ENCODE measurements around the gene SHISAL2B. TPM values are rescaled to one million over a fixed set of nuclear protein-coding genes. Genes with fewer than 3 reads are reported as not detected.

SHISAL2B gene
- total and polyA plus RNA-seq, 2 donors (not counting 1 experiment from before 2014, with no cell fraction given) = not detected

DNA sequence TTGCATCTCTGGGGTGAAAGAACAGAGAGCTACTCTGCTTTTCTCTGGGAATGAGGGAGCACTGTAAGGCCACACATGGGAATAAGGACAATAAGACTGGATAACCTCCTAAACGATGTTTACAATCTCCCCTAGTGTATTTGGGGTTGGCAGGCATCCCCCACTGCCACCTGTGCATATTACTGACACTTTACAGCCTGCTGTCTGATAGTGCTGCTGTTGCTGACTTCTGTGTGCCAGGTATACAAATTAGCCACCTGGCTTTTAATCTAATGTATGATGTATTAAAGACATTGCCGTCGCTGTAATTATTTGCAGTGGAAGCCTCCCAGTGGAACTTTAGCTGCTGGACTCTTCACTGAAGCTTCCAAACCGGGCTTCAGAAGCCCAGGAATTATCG lies 4.4 kb upstream of the SHISAL2B start:
- Histone ChIP-seq H3K79me2 (ENCODE audit: control insufficient read depth, insufficient read depth, low read length) (no peaks in the 10 kb centered on the region), H3K36me3 (replicated peaks in 1 of 2; ENCODE audit: control extremely low read depth in 1 of 2, control insufficient read depth in 1 of 2, extremely low read depth in 1 of 2, insufficient read depth in 2 of 2, low read length in 1 of 2) (no peaks in the 10 kb centered on the region), H3K9ac (ENCODE audit: low read length) (no peak overlapping the region), H3K4me3 (ENCODE audit: control extremely low read depth in 1 of 5, extremely low read depth in 1 of 5, insufficient read depth in 1 of 5, low read depth in 2 of 5, low read length in 4 of 5) (no peak overlapping the region), H3K4me1 (ENCODE audit: control insufficient read depth in 2 of 2, insufficient read depth in 2 of 2, low read length in 2 of 2) (peaks cover 6 to 8% of the 10 kb centered on the region in 2 donors), H4K20me1 (ENCODE audit: control insufficient read depth, insufficient read depth, low read length, poor library complexity, severe bottlenecking) (no peaks in the 10 kb centered on the region), H2AFZ (ENCODE audit: insufficient read depth, low read depth, low read length, poor library complexity, severe bottlenecking) (no peak overlapping the region), H3K27ac (ENCODE audit: low read length in 2 of 2) (no peak overlapping the region), H3K27me3 (replicated peaks in 1 of 4; ENCODE audit: control extremely low read depth in 1 of 4, control insufficient read depth in 3 of 4, insufficient read depth in 4 of 4, low read length in 3 of 4) (peaks cover 0 to 20% (median 7%) of the 10 kb centered on the region in 4 experiments), H3K9me3 (ENCODE audit: control extremely low read depth in 1 of 3, control insufficient read depth in 2 of 3, insufficient read depth in 1 of 3, low read length in 2 of 3) (no peaks in the 10 kb centered on the region), H3K4me2 (replicated peaks; ENCODE audit: low read depth, low read length, poor library complexity, severe bottlenecking) (no peak overlapping the region)
- DNase-seq (no peak), ATAC-seq (ENCODE audit: low read depth) (no peak)
- no peaks in the 10 kb centered on the region for H3K9me3 Mint-ChIP-seq (ENCODE audit: insufficient read depth)
- POLR2A ChIA-PET = no interaction called here
- H3K4me3 Mint-ChIP-seq = no peak overlapping the region
- CTCF ChIA-PET = interaction anchor here (1.3 kb wide), 1 partner anchor 8 kb away, joined by 3 read pairs; no protein-coding TSS in a partner anchor
- intact Hi-C loops (cut with micrococcal nuclease) = no loop called here
- TF ChIP-seq, protein P1, sequence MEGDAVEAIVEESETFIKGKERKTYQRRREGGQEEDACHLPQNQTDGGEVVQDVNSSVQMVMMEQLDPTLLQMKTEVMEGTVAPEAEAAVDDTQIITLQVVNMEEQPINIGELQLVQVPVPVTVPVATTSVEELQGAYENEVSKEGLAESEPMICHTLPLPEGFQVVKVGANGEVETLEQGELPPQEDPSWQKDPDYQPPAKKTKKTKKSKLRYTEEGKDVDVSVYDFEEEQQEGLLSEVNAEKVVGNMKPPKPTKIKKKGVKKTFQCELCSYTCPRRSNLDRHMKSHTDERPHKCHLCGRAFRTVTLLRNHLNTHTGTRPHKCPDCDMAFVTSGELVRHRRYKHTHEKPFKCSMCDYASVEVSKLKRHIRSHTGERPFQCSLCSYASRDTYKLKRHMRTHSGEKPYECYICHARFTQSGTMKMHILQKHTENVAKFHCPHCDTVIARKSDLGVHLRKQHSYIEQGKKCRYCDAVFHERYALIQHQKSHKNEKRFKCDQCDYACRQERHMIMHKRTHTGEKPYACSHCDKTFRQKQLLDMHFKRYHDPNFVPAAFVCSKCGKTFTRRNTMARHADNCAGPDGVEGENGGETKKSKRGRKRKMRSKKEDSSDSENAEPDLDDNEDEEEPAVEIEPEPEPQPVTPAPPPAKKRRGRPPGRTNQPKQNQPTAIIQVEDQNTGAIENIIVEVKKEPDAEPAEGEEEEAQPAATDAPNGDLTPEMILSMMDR (IDR thresholded peaks at IDR 0.05) = no peak
- no peak for TF ChIP-seq EZH2 (IDR thresholded peaks at IDR 0.05; ENCODE audit: borderline replicate concordance, insufficient read depth, low read depth, low read length, poor library complexity, severe bottlenecking)
- peaks cover 32% of the 10 kb centered on the region for H3K27me3 Mint-ChIP-seq
- H3K27ac Mint-ChIP-seq = no peak overlapping the region
- peaks cover 7% of the 10 kb centered on the region for H3K4me1 Mint-ChIP-seq
- WGBS (ENCODE audit: insufficient coverage) = 66% methylated on average over 5 of the region's 5 CpGs

GRCh38 chr5:64688391-64688790 lies 1.9 kb upstream of the SHISAL2B start:
- H3K4me1 ChIP-seq (ENCODE audit: control insufficient read depth in 2 of 2, insufficient read depth in 2 of 2, low read length in 2 of 2) = peaks cover 6 to 8% of the 10 kb centered on the region in 2 donors
- no peak for TF ChIP-seq EZH2 (IDR thresholded peaks at IDR 0.05; ENCODE audit: borderline replicate concordance, insufficient read depth, low read depth, low read length, poor library complexity, severe bottlenecking)
- TF ChIP-seq, protein P1 (IDR thresholded peaks at IDR 0.05) = no peak
- peaks cover 0 to 22% (median 15%) of the 10 kb centered on the region in 4 experiments for H3K27me3 ChIP-seq (replicated peaks in 1 of 4; ENCODE audit: control extremely low read depth in 1 of 4, control insufficient read depth in 3 of 4, insufficient read depth in 4 of 4, low read length in 3 of 4)
- ATAC-seq (ENCODE audit: low read depth) (no peak), DNase-seq (no peak)
- no peaks in the 10 kb centered on the region for H3K9me3 Mint-ChIP-seq (ENCODE audit: insufficient read depth)
- ChIA-PET POLR2A (no interaction called here), CTCF (no interaction called here)
- no peak overlapping the region for H3K4me3 ChIP-seq (ENCODE audit: control extremely low read depth in 1 of 5, extremely low read depth in 1 of 5, insufficient read depth in 1 of 5, low read depth in 2 of 5, low read length in 4 of 5)
- no CpG with 5 or more reads among the region's 3 CpGs for WGBS (ENCODE audit: insufficient coverage)
- H4K20me1 ChIP-seq (ENCODE audit: control insufficient read depth, insufficient read depth, low read length, poor library complexity, severe bottlenecking) = no peaks in the 10 kb centered on the region
- H3K4me1 Mint-ChIP-seq = peaks cover 7% of the 10 kb centered on the region
- peaks cover 46% of the 10 kb centered on the region for H3K27me3 Mint-ChIP-seq
- no peak overlapping the region for H3K4me2 ChIP-seq (replicated peaks; ENCODE audit: low read depth, low read length, poor library complexity, severe bottlenecking)
- no peak overlapping the region for H3K9ac ChIP-seq (ENCODE audit: low read length)
- no peak overlapping the region for H2AFZ ChIP-seq (ENCODE audit: insufficient read depth, low read depth, low read length, poor library complexity, severe bottlenecking)
- H3K27ac Mint-ChIP-seq = no peak overlapping the region
- H3K9me3 ChIP-seq (ENCODE audit: control extremely low read depth in 1 of 3, control insufficient read depth in 2 of 3, insufficient read depth in 1 of 3, low read length in 2 of 3) = no peaks in the 10 kb centered on the region
- H3K79me2 ChIP-seq (ENCODE audit: control insufficient read depth, insufficient read depth, low read length) = no peaks in the 10 kb centered on the region
- intact Hi-C loops (cut with micrococcal nuclease) = no loop called here
- H3K27ac ChIP-seq (ENCODE audit: low read length in 2 of 2) = no peak overlapping the region
- H3K36me3 ChIP-seq (replicated peaks in 1 of 2; ENCODE audit: control extremely low read depth in 1 of 2, control insufficient read depth in 1 of 2, extremely low read depth in 1 of 2, insufficient read depth in 2 of 2, low read length in 1 of 2) = no peaks in the 10 kb centered on the region
- no peak overlapping the region for H3K4me3 Mint-ChIP-seq

Data from B cell (primary cell).